Measurements from ENCODE around the gene NACC1. TPM values are rescaled to one million over a fixed set of nuclear protein-coding genes. Genes with fewer than 3 reads are reported as not detected.
A peak's percentile ranks its signal among the peaks of the same experiment; 100 is the strongest.

NACC1 gene
- total RNA-seq, 3 donors from 2014 or later, result 42.2 to 58.9 (median 54.1) TPM

DNA sequence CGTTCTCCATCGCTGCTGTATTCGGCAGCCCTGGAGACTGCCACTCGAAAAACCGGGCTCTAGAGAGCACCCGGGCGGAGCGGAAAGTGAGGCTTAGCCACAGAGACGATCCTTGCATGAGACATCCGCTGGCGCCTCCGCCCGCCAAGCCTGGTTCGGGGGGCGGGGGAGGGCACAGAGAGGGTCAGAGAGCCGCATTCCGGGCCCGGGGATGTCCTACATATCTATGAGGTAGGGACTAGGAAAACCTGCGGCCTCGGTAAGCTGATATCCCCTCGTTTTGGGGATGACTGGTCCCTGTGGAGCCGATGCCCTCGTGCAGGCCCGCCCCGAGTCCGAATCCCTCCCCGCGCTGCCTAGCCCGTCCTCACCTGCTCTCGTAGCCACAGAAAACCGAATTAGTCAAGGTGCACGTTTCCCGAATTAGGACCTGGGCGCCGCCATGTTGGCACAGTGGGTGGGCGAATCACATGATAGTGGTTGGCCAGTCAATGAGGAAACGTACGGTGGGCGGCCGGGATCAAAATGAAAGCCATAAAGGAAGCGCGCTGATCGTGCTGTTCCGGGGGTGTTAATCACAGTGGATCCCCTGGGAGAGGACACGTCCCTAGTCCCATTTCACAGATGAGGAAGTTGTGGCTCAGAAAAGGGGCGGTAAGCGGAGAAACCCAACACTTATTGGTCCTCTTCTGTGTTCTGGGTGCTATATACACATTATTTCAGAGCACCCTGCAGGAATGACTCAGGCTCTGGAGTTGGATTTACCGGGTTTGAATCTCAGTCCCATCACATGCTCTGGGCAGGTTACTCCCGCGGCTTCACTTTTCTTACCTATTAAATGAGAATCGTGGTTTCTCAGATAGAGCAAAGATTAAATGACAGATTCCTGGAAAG lies 1.5 kb upstream of the NACC1 start, which contains the start of gene TRMT1:
TSS of gene TRMT1 (minus strand) at position 459 of the 894 bp plus-strand sequence. CDS start at position 118, 341 bp downstream.
- TF ChIP-seq, protein P1, sequence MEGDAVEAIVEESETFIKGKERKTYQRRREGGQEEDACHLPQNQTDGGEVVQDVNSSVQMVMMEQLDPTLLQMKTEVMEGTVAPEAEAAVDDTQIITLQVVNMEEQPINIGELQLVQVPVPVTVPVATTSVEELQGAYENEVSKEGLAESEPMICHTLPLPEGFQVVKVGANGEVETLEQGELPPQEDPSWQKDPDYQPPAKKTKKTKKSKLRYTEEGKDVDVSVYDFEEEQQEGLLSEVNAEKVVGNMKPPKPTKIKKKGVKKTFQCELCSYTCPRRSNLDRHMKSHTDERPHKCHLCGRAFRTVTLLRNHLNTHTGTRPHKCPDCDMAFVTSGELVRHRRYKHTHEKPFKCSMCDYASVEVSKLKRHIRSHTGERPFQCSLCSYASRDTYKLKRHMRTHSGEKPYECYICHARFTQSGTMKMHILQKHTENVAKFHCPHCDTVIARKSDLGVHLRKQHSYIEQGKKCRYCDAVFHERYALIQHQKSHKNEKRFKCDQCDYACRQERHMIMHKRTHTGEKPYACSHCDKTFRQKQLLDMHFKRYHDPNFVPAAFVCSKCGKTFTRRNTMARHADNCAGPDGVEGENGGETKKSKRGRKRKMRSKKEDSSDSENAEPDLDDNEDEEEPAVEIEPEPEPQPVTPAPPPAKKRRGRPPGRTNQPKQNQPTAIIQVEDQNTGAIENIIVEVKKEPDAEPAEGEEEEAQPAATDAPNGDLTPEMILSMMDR (IDR thresholded peaks at IDR 0.05), result no peak
- Histone ChIP-seq H3K9me3 (no peaks in the 10 kb centered on the region), H3K36me3 (ENCODE audit: low read depth) (no peaks in the 10 kb centered on the region), H3K4me3 (peak within 1 kb of the TSS; percentile 75), H3K4me1 (ENCODE audit: low read depth) (peaks cover 23% of the 10 kb centered on the region)
- DNase-seq, result peak; percentile 93 to 98 (median 93)
- peak; percentile 85 for ATAC-seq
- intact Hi-C loops (cut with DNase I, micrococcal nuclease), result no loop called here

DNA sequence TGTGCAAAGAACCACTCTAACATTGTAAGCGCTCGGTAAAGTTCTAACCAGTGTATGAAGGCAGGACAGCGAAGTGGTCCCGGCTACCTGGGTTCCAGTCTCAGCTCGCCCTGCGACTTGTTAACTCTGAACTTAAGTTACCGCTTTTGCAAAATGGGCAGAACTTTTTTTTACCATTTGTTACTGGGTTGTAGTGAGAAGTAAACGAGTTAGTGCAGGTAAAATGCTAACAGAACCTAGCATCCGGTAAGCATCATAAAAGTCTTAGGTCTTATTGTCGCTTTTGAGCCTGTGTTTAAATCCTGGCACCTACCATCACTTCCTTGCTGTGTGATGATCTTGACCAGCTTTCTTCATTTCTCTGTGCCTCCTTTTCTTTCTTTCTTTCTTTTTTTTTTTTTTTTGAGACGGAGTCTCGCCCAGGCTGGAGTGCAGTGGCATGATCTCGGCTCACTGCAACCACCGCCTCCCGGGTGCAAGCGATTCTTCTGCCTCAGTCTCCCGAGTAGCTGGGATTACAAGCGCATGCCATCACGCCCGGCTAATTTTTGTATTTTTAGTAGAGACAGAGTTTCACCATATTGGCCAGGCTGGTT lies 790 bp upstream of the NACC1 start:
- peaks cover 23% of the 10 kb centered on the region for H3K4me1 ChIP-seq (ENCODE audit: low read depth)
- peak; percentile 11 for ATAC-seq
- H3K36me3 ChIP-seq (ENCODE audit: low read depth), result no peaks in the 10 kb centered on the region
- H3K4me3 ChIP-seq, result peak overlapping the region; percentile 75
- TF ChIP-seq, protein P1 (IDR thresholded peaks at IDR 0.05), result no peak
- peak in 1 of 3 donors; percentile 42 for DNase-seq
- no peaks in the 10 kb centered on the region for H3K9me3 ChIP-seq
- intact Hi-C loops (cut with DNase I, micrococcal nuclease), result no loop called here

DNA sequence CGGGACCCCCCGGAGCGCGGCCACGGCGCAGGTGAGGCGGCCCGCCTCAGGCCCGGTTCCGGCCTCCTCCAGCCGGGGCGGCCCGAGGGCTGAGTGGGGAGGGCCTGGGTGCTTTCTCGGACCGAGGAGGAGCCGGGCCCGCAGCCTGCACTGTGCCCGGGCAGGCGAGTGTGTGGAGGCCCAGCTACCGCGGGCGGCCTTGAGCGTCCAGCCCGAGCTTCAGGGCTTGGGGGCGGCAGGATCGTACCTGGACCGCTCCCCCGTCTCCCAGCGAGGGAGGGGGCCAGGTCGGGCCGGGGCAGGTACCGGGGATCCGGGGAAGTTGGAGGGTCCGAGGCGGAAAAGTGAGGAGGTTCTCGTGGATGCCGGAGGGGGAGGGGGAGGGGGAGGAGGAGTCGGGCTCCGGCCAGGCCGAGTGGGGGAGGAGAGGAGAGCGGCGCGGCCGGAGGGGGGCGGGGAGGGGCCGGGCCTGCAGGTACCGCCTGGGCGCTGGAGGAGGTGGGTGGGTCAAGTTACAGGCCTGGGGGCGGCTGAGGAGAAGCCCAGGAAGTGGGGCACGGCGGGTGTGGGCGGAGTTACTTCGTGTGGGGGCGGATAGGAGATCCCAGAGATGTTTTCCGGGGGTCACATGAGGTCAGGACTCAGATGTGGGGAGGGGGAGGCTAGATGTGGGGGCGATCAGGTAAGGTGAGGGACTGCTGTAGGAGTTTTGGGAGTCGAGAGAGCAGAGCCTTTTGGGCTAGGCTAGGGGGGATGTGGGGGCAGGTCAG lies 545 bp downstream of the NACC1 start:
- H3K36me3 ChIP-seq (ENCODE audit: low read depth), result no peaks in the 10 kb centered on the region
- DNase-seq, result peak; percentile 62 to 88 (median 75)
- H3K4me1 ChIP-seq (ENCODE audit: low read depth), result peaks cover 23% of the 10 kb centered on the region
- intact Hi-C loops (cut with DNase I, micrococcal nuclease), result no loop called here
- H3K4me3 ChIP-seq, result peak overlapping the region; percentile 91
- ATAC-seq, result peak; percentile 8
- no peaks in the 10 kb centered on the region for H3K9me3 ChIP-seq
- TF ChIP-seq, protein P1 (IDR thresholded peaks at IDR 0.05), result no peak

DNA sequence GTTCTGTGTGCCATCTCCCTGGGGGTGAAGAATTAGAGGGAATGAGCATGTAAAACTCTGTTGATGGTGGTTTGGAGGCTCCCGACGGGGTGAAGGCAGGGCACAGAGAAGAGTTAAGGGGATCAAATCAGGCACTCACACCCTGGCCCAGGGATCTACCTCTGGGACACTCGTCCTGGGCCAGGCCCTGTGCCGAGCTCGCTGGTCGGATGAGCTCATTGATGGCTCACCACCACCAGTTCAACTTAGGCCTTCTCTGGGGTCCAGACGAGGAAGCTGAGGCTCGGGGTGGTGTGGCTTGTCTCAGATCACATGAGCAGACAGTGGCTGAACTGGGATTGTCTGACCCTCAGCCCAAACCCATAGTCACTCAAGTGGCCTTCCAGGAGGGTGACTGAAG lies 1.6 kb downstream of the NACC1 start:
- H3K9me3 ChIP-seq, result no peaks in the 10 kb centered on the region
- ATAC-seq, result no peak
- no peaks in the 10 kb centered on the region for H3K36me3 ChIP-seq (ENCODE audit: low read depth)
- TF ChIP-seq, protein P1 (IDR thresholded peaks at IDR 0.05), result no peak
- peaks cover 23% of the 10 kb centered on the region for H3K4me1 ChIP-seq (ENCODE audit: low read depth)
- intact Hi-C loops (cut with DNase I, micrococcal nuclease), result no loop called here
- no peak for DNase-seq
- H3K4me3 ChIP-seq, result no peak overlapping the region

DNA sequence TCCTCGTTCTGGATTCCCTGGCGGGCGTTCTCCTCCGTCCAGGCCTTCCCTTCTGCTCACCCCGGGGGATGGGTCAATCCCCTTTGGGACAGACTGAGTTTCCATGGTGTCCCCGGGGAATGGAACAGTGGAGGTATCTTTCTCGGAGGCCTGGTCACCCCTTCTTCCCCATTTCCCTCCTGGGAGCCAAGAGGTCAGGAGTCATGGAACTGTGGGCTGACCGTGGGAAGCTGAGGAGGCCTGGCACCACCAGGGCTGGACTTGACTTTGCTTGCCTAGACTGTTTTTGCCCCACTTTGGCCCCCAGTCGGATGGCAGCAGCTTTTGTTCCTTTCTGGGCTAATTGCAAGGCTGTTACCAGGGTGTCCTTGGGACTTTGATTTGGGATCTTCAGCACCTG lies 2.0 kb downstream of the NACC1 start:
- peaks cover 23% of the 10 kb centered on the region for H3K4me1 ChIP-seq (ENCODE audit: low read depth)
- no peaks in the 10 kb centered on the region for H3K9me3 ChIP-seq
- intact Hi-C loops (cut with DNase I, micrococcal nuclease), result no loop called here
- ATAC-seq (no peak), DNase-seq (no peak)
- TF ChIP-seq, protein P1 (IDR thresholded peaks at IDR 0.05), result no peak
- H3K4me3 ChIP-seq, result no peak overlapping the region
- H3K36me3 ChIP-seq (ENCODE audit: low read depth), result no peaks in the 10 kb centered on the region
